CD4-positive, alpha-beta T cell treated with Interleukin-2 at 100 ng/mL for 4 hours (primary cell): ENCODE data around the gene PSORS1C1.
"Not testable (repeated sequence)": the region's sequence is repeated elsewhere in the genome, so short reads cannot be mapped to it uniquely, and the experiment has no call there.

Experiments
- DNase-seq: peaks from one replicate; pipeline ENCODE4 v3.0.0-alpha.2; 2020; ENCODE audit warnings: low spot score

PSORS1C1 gene

DNA sequence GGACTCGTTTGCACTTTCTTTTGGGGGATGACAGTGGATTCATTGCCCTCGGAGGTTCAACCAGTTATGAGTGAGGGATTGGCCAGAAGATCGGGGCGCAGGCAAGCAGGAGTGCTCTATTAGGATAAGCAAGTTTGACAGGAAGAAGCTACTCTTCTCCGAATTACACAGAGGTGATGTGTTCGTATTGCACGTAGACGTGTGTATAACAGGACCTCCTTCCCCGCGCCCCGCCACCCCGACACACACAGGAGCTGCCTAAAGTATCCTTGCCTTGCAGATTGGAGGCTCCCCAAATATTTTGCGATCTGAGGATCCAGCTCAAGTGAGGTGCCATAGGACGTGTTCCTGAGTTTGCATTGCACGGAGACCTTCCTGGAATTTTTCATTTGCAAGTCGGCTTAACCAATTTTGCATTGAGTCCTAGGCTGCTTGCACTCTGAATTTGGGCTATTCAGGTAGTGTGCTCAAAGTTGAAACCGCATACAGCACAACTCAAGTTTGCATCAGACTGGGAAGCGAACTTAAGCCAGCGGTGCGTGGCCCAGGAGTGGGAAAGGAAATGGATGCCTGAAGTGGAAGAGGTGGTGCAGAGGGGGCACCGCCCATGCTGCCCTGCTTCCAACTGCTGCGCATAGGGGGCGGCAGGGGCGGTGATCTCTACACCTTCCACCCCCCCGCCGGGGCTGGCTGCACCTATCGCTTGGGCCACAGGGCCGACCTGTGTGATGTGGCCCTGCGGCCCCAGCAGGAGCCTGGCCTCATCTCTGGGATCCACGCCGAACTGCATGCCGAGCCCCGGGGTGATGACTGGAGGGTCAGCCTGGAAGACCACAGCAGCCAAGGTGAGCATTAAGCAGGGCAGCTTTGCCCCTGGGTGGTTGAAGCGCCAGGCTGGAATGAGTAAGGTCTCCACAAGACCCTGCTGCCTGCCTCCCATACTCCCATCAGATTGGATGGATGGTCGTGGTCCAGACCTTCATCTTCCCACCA, 44.6 kb downstream of the PSORS1C1 start:
- DNase-seq: peak; percentile 16

GRCh38 chr6:31161216-31162126, 46.9 kb downstream of the PSORS1C1 start:
- DNase-seq: no peak

GRCh38 chr6:31162463-31163165, 48.0 kb downstream of the PSORS1C1 start:
- DNase-seq: no peak

DNA sequence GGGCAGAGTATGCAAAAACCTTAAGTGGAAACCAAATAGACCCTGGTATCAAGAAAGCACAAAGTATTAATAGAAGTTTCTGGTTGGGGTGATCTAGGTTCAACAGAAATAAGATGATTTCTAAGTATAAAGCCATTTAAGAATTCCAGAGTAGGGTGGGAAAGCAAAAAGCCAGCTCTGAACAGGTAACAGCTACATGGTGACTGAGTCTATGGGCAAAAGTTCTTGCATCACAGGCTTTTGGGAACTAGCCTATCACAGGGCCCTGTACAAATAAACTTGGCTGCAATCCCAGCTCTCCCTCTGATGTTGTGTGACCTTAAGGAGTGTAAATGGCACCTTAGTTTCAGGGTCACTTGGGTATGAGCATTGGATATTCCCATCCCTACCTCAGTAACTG, 49.3 kb downstream of the PSORS1C1 start:
- no peak for DNase-seq

DNA sequence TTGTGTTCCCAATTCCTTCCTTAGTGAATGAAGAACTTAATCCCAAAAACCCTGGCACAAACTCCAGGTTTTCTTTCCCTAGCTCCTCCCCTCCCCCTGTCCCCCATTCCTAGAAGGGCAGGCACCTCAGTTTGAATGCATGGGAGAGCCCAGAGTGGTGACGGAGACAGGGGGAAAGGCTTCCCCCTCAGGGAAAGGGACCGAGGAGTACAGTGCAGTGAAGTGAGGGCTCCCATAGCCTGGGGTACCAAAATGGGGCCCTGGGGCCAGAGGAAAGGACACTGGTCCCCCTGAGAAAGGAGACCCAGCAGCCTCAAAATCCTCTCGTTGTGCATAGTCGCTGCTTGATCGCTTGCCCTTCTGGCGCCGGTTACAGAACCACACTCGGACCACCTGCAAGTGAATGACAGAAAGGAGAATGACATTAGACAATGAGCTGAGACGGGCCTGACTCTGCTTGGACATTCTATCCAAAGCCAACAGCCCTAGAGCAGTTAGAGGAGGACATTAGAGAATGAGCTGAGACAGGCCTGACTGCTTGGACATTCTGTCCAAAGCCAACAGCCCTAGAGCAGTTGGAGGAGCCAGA, 50.0 kb downstream of the PSORS1C1 start:
- DNase-seq: not testable (repeated sequence)

DNA sequence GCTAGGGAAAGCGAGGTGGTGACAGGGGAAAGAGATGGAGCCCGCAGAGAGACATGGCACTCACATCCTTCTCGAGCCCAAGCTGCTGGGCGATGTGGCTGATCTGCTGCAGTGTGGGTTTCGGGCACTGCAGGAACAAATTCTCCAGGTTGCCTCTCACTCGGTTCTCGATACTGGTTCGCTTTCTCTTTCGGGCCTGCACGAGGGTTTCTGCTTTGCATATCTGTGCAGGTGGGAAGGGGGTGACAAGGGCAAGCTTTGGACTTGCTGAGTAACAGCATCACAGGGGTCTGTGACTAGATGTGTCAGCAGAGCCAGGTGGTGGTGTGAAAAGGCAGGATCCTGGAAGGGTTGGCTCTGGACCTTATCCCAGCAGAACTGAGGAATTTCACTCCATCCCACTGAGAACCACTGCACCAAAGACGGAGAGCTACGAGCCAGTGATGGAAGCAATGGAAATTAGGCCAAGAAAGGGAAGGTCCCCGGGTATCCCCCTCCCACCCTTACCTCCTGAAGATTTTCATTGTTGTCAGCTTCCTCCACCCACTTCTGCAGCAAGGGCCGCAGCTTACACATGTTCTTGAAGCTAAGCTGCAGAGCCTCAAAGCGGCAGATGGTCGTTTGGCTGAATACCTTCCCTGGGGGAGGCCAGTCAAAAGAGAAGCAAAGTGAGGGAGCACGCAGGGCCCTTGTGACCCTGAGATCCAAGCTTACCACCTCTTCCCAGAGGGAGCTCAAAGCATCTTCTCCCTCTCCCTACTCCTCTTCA, 50.6 kb downstream of the PSORS1C1 start:
- not testable (repeated sequence) for DNase-seq

DNA sequence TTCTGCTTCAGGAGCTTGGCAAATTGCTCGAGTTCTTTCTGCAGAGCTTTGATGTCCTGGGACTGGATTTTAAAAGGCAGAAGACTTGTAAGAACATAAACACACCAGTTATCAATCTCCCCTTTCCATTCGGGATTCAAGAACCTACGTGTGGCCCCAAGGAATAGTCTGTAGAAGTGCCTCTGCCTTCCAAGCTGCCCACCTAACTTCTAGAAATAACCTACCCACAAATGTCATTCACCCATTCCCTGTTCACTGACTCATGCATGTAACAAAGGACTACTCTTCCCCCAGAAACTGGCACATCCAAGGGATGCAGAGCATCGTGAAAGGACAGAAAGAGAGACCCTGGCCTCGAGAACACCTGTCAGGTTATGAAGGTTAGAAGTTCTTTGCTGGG, 51.4 kb downstream of the PSORS1C1 start:
- DNase-seq: no peak

DNA sequence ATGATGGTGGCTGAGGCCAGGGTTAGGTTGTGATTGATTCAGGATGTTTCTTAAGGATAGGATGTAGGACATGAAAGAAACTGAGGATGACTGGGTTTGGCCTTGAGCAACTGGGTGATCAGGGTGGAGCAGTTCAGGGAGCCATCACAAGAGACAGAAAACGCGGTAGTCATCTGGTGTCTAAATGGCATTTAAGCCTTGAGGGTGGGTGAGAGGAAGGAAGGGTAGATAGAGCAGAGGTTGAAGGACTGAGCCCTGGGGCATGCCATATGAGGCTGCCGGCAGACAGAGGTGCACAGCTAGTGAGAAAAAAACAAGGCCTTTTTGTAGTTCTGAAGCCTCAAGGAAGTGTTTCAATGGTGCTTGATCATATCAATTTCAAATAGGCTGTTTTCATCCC, 54.0 kb downstream of the PSORS1C1 start:
- no peak for DNase-seq

GRCh38 chr6:31169123-31169857, 54.7 kb downstream of the PSORS1C1 start:
- no peak for DNase-seq

GRCh38 chr6:31169858-31170599, 55.4 kb downstream of the PSORS1C1 start:
- not testable (repeated sequence) for DNase-seq

GRCh38 chr6:31170600-31170881, 55.9 kb downstream of the PSORS1C1 start, which contains the start of gene POU5F1:
TSS of gene POU5F1 (minus strand) at chr6:31170682. CDS start at chr6:31170620, 62 bp downstream.
- no peak for DNase-seq

DNA sequence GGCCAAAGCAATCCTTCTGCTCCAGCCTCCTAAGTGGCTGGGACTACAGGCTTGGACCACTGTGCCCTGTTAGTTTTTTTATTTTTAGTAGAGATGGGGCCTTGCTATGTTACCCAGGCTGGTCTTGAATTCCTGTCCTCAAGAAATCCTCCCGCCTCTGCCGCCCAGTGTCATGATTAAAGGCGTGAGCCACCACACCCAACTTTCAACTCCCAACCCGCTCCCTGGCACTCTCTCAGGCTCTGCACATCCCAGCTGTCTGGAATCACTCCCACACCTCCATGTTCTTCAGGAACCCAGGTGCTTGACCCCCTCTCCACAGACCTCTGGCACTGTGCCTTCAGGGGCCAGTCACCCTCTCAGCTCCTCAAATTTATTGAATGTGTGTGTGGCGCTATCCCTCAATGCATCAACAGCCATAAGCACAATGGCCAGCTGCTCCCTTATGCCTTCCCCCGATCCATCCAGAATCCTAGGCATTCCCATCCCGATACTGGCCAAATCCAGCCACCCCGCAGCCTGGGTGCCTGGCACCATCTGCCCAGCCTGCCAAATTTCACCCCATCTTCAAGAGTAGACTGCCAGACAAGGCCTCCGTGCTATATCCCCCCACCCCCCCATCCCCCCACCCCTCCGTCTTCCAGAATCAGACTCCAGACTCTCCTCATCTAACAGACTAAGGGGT, 56.5 kb downstream of the PSORS1C1 start:
- no peak for DNase-seq

GRCh38 chr6:31171931-31172905, 57.6 kb downstream of the PSORS1C1 start:
- no peak for DNase-seq

DNA sequence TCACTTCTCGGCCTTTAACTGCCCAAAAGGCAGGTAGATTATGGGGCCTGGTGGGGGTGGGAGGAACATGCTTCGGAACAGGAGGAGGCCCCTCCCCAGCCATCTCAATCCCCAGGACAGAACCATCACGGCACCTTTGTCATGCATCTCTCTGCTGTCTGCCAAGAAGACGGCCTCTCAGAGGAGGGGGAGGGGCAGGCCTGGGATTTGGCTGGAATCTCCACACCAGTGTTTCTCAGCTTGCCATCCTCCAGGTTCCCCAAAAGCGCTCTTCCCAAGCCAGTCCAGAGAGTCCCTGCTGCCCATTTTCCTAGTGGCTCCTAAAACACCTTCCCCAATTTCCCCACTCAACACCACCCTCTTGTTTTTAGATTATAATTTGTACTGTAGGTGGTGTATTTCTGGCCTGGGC, 58.4 kb downstream of the PSORS1C1 start:
- DNase-seq: no peak

DNA sequence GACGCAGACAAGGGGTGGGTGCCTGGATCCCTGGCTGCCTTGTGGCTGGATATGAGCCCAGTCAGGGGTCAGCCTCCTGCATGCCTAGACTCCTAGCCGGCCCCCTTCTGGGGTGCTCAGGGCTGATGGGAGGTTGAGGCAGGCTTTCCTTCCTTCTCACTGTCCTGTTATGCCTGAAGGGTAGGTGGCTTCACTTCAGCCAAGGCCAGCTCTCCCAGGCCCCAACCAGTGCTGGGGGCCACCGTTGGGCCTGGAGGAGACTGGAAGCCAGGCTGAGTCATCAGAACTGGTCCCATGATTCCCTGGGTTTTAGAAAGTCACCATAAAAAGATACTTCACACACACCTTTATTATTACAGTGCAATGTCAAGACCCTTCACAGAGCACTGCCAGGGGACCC, 58.8 kb downstream of the PSORS1C1 start:
- no peak for DNase-seq

DNA sequence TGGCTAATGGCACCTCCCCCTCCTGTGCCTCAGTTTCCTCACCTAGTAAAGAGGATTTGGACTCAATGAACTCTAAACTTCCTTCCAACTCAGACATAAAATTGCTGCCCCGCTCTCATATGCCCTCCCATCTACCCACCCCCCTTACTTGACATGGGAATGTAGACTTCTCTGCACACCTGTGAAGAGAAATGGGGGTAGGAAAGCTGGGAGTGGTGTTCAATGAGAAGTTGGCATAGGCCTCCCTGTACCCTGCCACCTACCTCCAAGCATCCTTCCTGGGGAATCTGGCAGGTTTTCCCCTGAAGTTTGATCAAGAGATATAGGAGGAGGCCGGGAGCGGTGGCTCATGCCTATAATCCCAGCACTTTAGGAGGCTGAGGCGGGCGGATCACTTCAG, 59.8 kb downstream of the PSORS1C1 start:
- no peak for DNase-seq

DNA sequence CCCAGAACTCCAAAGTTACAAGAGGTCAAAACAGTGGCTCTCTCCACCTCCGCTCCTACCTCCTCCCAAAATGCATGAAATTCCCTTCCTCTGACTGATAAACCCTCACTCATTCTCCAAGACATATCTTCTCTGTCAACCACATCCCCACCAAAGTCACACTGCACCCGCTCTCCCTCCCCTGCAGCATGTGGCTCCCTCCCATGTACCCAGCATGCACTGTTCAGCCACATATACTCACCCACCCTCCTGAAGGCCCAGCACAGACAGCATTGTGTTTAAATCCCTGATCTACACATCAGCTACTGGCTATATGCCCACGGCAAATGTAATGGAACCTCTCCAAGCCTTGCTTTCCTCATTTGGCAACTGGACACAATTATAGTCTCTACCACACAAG, 61.4 kb downstream of the PSORS1C1 start:
- DNase-seq: no peak
